GM23248 (cell line): ENCODE data around the gene ALX4.

Experiments used
- EZH2 ChIP-seq: fragments of 200-600 bp; sonication (generic); IDR thresholded peaks from 2 replicates; pipeline ENCODE4 v1.6.1; 2018; ENCODE audit warnings: antibody characterized with exemption, mild to moderate bottlenecking; ENCODE audit not compliant: insufficient read depth, poor library complexity, severe bottlenecking
- EZH2phosphoT487 ChIP-seq: fragments of 200-600 bp; sonication (generic); IDR thresholded peaks from 2 replicates; pipeline ENCODE4 v1.6.1; 2018; ENCODE audit warnings: antibody characterized with exemption, moderate library complexity, mild to moderate bottlenecking, low read depth; ENCODE audit not compliant: insufficient read depth

GRCh38 chr11:44246726-44247125 lies 63.2 kb downstream of the ALX4 start:
- TF ChIP-seq EZH2phosphoT487 (no peak), EZH2 (no peak)
